MM.1S (cell line): ENCODE data around the gene BORCS6.

Source experiments
- DNase-seq: peaks from one replicate; pipeline ENCODE4 v3.0.0-alpha.2; 2015
- H2AFZ ChIP-seq: fragments of 300-600 bp; sonication (generic); 2 replicates; pipeline ENCODE4 v1.6.0; 2016; ENCODE audit warnings: antibody characterized with exemption, low read length
- H3F3A ChIP-seq: fragments of 300-600 bp; sonication (generic); 2 replicates; pipeline ENCODE4 v1.6.1; 2016; ENCODE audit warnings: mild to moderate bottlenecking, antibody characterized with exemption, low read length, moderate library complexity, mixed read lengths; ENCODE audit not compliant: insufficient read depth
- H3K27ac ChIP-seq: fragments of 300-600 bp; sonication (generic); 2 replicates; pipeline ENCODE4 v1.5.1; 2016; ENCODE audit warnings: mild to moderate bottlenecking, low read length
- H3K27me3 ChIP-seq: fragments of 300-600 bp; sonication (generic); replicated peaks from 2 replicates; pipeline ENCODE4 v1.6.0; 2016; ENCODE audit warnings: low read length; ENCODE audit not compliant: insufficient read depth
- H3K36me3 ChIP-seq: fragments of 300-600 bp; sonication (generic); replicated peaks from 2 replicates; pipeline ENCODE4 v1.6.1; 2016; ENCODE audit warnings: mild to moderate bottlenecking, low read length, mixed read lengths; ENCODE audit not compliant: insufficient read depth
- H3K4me1 ChIP-seq: fragments of 300-600 bp; sonication (generic); 2 replicates; pipeline ENCODE4 v1.6.1; 2016; ENCODE audit warnings: low read length, mixed read lengths
- H3K4me2 ChIP-seq: fragments of 300-600 bp; sonication (generic); 2 replicates; pipeline ENCODE4 v1.6.0; 2016; ENCODE audit warnings: low read depth, low read length
- H3K4me3 ChIP-seq: fragments of 300-600 bp; sonication (generic); 2 replicates; pipeline ENCODE4 v1.5.1; 2016; ENCODE audit warnings: low read length, mixed read lengths
- H3K79me2 ChIP-seq: fragments of 300-600 bp; sonication (generic); 2 replicates; pipeline ENCODE4 v1.6.1; 2016; ENCODE audit warnings: mixed run types, low read length, mixed read lengths
- H3K9ac ChIP-seq: fragments of 300-600 bp; sonication (generic); 2 replicates; pipeline ENCODE4 v1.6.1; 2016; ENCODE audit warnings: low read length, mixed read lengths
- H3K9me2 ChIP-seq: fragments of 300-600 bp; sonication (generic); replicated peaks from 2 replicates; pipeline ENCODE4 v1.6.1; 2016; ENCODE audit warnings: mild to moderate bottlenecking, low read length, mixed read lengths; ENCODE audit not compliant: insufficient read depth
- H3K9me3 ChIP-seq: fragments of 300-600 bp; sonication (generic); replicated peaks from 2 replicates; pipeline ENCODE4 v1.6.1; 2016; ENCODE audit warnings: mild to moderate bottlenecking, low read length, mixed read lengths; ENCODE audit not compliant: insufficient read depth
- H4K20me1 ChIP-seq: fragments of 300-600 bp; sonication (generic); 2 replicates; pipeline ENCODE4 v1.6.1; 2016; ENCODE audit warnings: mild to moderate bottlenecking, low read length, moderate library complexity, mixed read lengths; ENCODE audit not compliant: insufficient read depth
- CTCF ChIP-seq: fragments of 300-600 bp; sonication (generic); IDR thresholded peaks from 2 replicates; pipeline ENCODE4 v1.5.1; 2016; ENCODE audit warnings: antibody characterized with exemption, low read length, mixed read lengths
- EZH2 ChIP-seq: fragments of 300-600 bp; sonication (generic); optimal IDR thresholded peaks from 2 replicates; pipeline ENCODE3; 2017; ENCODE audit warnings: low read depth, mild to moderate bottlenecking, antibody characterized with exemption, low read length, mixed read lengths

The BORCS6 gene

GRCh38 chr17:8138374-8138671 lies 51.7 kb downstream of the BORCS6 start:
- Histone ChIP-seq H3K27ac (peak overlapping the region; percentile 86; the same call in 1 of the 2 replicates), H3K4me3 (peak overlapping the region; percentile 59), H3K36me3 (no peaks in the 10 kb centered on the region), H2AFZ (peak overlapping the region; percentile 16), H3K4me2 (peak overlapping the region; percentile 94), H3K9me3 (no peaks in the 10 kb centered on the region), H3K79me2 (no peaks in the 10 kb centered on the region), H3F3A (peaks cover 24% of the 10 kb centered on the region), H3K4me1 (peaks cover 7% of the 10 kb centered on the region), H3K9me2 (no peaks in the 10 kb centered on the region), H4K20me1 (no peaks in the 10 kb centered on the region), H3K27me3 (peaks cover 18% of the 10 kb centered on the region), H3K9ac (peak overlapping the region; percentile 44; the same call in 1 of the 2 replicates)
- no peak for TF ChIP-seq CTCF
- TF ChIP-seq EZH2: no peak
- DNase-seq: no peak
